Adrenal gland (tissue), 12 donors: ENCODE data around the gene PHF2. TPM values are rescaled to one million over a fixed set of nuclear protein-coding genes. Genes with fewer than 3 reads are reported as not detected.

Source experiments
- DNase-seq, 7 donors: peaks; one replicate each; pipeline ENCODE4 v3.0.0-alpha.2; 2019 to 2020
- H3K27ac ChIP-seq, 5 donors: fragments of 200-600 bp; sonication (generic) in 4 of 5; 1 replicate in 3 of 5; 2 replicates in 2 of 5; pipeline versions ENCODE4 v1.5.1 to v1.8.0; 2016 to 2020; ENCODE audit warnings: mild to moderate bottlenecking in 1 of 5
- H3K27me3 ChIP-seq: fragments of 200-600 bp; 2 replicates; pipeline ENCODE4 v1.8.0; 2021
- H3K36me3 ChIP-seq, 2 donors: fragments of 200-600 bp; replicated peaks in 1 of 2; 1 replicate in 1 of 2; 2 replicates in 1 of 2; pipeline versions ENCODE4 v1.5.1 to v1.8.0; 2018 to 2022
- H3K4me1 ChIP-seq, 2 donors: fragments of 200-600 bp; replicated peaks in 1 of 2; 1 replicate in 1 of 2; 2 replicates in 1 of 2; pipeline versions ENCODE4 v1.5.1 to v1.8.0; 2018 to 2021
- H3K4me3 ChIP-seq, 4 donors: fragments of 200-600 bp; sonication (generic) in 3 of 4; one replicate each; pipeline ENCODE4 v1.5.1; 2016 to 2018
- H3K9me3 ChIP-seq, 3 donors: fragments of 200-600 bp; sonication (generic) in 1 of 3; replicated peaks in 1 of 3; 1 replicate in 2 of 3; 2 replicates in 1 of 3; pipeline versions ENCODE4 v1.5.1 to v1.8.0; 2016 to 2021
- POLR2A ChIP-seq, 2 donors: fragments of 450-650 bp; IDR thresholded peaks; one replicate each; pipeline ENCODE4 v1.6.1; 2017; ENCODE audit warnings: antibody characterized with exemption in 2 of 2, mild to moderate bottlenecking in 2 of 2, moderate library complexity in 1 of 2
- WGBS, 4 donors: extraction: QIAGEN DNeasy Blood & Tissue Kit in 2 of 4; methylation state at CpG; one replicate each; pipeline versions ENCODE4 v1.1.5 to v1.1.7; 2013 to 2017; 5-methylcytosine and 5-hydroxymethylcytosine counted together
- intact Hi-C, 2 donors: fragments of 100-400 bp; cut with DNase I; formaldehyde crosslinking; loops; one replicate each; pipeline versions ENCODE4 v1.14.1 to v1.15.0; 2022 to 2023
- polyA plus RNA-seq, 3 donors: library from polyadenylated mRNA; stranded (reverse); fragments of 200-250 nt in 2 of 3; fragments of 350-450 nt in 1 of 3; fragmentation: Illumina TruSeq in 1 of 3; extraction: RNeasy Lipid Tissue Mini Kit (QIAGEN cat#74804) in 1 of 3; gene quantifications; one replicate each; pipeline ENCODE4 v1.2.3, GENCODE V29; 2013 to 2014
- total RNA-seq, 9 donors: library from RNA; depleted of rRNA in 4 of 9; stranded (reverse); fragments of >200 nt in 4 of 9; fragments of 120-200 nt in 1 of 9; fragmentation: NEBNext Ultra II Directional in 1 of 9; extraction: Animal tissue kit (Norgen Biotek cat#: 25700) in 1 of 9; gene quantifications; one replicate each; pipeline versions ENCODE4 v1.1.0 to v1.2.4, GENCODE V29; 2013 to 2023
- TF ChIP-seq, protein P1 (sequence below), 6 experiments: fragments of 450-650 bp in 4 of 6; fragments of 200-600 bp in 2 of 6; sonication (generic) in 1 of 6; IDR thresholded peaks; 1 replicate in 5 of 6; 2 replicates in 1 of 6; pipeline versions ENCODE4 v1.5.1 to v1.8.0; 2016 to 2021; ENCODE audit warnings: antibody characterized with exemption in 6 of 6, mild to moderate bottlenecking in 2 of 6, moderate library complexity in 1 of 6
- donor health status: healthy with polysubstance abuse.
- donor health status: Bipolar disorder and iron deficiency.
- donor health status: DM: yes; HTN: yes; CAD: no.
- donor health status: DM: no; HTN: no; CAD: no.
- donor health status: DM: no; HTN: no; CAD: no.
- donor health status: DM: yes; HTN: yes; CAD: no.

Gene PHF2
- total and polyA plus RNA-seq, 12 donors = 11.0 to 37.6 (median 22.0) TPM

DNA sequence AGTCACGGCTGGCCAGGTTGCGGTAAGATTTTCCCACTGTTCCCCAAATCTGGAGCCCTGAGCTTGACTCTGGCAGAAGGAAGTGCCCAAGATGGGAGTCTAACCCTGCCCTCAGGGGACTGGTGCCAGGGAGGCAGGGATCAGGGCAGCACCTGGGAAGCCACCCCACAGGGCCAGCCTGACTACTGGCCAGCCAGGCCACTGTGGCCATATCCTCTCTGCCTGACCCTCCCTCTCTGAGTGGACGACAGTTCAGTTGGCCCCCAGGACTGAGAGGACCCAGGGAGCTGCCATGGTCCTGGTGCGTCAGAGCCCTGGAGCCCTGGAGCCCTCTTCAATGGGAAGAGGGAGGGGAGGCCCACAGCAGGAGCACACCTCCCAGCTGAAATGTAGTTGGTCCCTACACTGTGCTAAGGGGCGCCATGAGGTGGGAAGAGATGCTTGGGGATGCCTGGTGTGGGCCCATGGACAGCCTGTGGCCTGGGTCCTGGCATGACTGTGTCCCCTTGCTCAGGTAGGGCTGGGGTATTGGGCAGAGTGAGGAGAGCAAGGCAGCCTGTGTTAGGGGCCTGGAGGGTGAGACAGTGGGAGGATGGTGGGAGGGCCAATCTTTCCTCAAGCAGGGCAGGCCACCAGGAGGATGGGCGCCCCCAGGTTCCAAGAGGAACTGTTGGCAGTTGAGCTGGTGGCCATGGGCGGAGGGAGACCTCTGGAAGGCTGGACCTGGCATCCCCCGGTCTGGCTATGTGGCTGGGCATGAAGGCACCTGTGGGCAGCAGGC is 81.1 kb downstream of the PHF2 start:
- intact Hi-C loops = no loop called here
- Histone ChIP-seq H3K4me1 (no peaks in the 10 kb centered on the region), H3K27me3 (no peaks in the 10 kb centered on the region), H3K4me3 (no peak overlapping the region), H3K27ac (no peak overlapping the region), H3K36me3 (peaks cover 0 to 45% of the 10 kb centered on the region in 2 donors), H3K9me3 (no peaks in the 10 kb centered on the region)
- TF ChIP-seq POLR2A (IDR thresholded peaks at IDR 0.05) = no peak
- TF ChIP-seq, protein P1, sequence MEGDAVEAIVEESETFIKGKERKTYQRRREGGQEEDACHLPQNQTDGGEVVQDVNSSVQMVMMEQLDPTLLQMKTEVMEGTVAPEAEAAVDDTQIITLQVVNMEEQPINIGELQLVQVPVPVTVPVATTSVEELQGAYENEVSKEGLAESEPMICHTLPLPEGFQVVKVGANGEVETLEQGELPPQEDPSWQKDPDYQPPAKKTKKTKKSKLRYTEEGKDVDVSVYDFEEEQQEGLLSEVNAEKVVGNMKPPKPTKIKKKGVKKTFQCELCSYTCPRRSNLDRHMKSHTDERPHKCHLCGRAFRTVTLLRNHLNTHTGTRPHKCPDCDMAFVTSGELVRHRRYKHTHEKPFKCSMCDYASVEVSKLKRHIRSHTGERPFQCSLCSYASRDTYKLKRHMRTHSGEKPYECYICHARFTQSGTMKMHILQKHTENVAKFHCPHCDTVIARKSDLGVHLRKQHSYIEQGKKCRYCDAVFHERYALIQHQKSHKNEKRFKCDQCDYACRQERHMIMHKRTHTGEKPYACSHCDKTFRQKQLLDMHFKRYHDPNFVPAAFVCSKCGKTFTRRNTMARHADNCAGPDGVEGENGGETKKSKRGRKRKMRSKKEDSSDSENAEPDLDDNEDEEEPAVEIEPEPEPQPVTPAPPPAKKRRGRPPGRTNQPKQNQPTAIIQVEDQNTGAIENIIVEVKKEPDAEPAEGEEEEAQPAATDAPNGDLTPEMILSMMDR (IDR thresholded peaks at IDR 0.05) = no peak
- DNase-seq = peak in 2 of 7 donors; percentile 3 to 8
- WGBS, 4 donors = 97 to 100% (median 99%) methylated on average over 6 to 8 of the region's 8 CpGs

DNA sequence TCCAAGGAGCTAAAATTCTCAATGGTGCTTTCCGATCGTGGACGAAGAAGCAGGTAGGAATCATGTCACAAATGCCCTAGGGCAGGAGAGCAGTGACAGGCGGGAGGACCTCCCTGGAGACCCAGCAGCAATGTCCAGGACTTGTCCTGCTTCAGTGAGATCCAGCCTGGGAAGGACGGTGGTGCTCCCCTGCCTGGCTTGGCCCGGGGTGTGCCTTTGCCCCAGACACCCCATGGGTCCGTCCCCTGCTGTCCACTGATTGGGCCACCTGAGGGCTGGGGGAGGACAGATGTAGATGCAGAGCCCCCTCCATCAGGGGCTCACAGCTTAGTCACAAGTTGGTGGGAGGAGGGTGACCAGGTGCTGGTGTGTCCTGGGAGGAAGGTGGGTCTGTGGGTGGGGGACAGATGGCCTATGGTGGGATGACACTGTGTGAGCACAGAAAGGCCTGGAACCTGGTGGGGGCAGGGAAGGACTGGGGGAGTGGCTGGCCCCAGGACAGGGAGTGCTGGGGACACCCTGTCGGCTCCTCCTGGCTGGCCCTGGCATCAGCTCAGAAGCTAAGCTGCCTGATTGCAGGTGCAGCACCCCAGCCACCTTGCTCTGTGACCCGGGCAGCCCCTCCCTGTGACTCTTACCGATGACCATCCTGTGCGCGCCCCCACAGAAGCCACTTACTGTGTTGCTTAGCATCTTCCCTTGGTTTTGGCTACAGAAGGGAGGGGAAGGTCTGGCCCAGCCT is 82.0 kb downstream of the PHF2 start:
- peaks cover 0 to 41% of the 10 kb centered on the region in 2 donors for H3K36me3 ChIP-seq
- TF ChIP-seq, protein P1 (IDR thresholded peaks at IDR 0.05) = no peak
- no peak for TF ChIP-seq POLR2A (IDR thresholded peaks at IDR 0.05)
- intact Hi-C loops = no loop called here

DNA sequence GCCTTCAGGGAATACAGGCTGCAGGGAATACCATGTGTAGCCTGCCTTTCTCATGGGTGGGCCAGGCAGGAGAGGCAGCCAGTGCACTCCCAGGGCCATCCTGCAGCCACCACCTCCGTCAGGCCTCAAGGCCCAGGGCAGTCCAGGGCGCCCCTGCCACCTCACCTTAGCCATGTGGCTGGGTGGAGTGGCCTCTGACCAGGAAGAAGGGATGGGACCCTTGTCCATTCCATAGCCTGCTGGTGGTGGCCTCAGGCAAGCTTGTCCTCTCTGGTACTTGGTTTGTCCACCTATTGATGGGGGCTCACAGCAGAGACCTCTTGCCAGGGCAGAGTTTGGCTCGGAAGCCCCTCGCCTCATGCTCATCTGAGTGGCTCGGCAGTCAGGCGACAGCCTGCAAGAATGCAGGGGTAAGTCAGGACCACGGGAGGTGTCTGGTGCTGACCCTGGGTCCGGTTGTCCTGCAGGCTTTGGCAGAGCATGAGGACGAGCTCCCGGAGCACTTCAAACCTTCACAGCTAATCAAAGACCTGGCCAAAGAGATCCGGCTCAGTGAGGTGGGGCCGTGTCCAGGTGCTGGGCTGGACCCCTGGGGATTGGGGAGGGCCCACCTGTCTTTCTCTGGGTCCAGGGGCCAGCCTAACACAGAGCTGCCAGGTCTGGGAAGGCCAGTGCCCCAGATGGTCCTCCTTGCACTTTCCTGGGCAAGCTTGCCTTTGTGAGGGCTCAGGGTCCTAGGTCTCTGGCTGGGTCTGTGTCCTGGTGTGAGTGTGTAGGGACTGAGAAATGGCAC is 82.9 kb downstream of the PHF2 start:
- H3K27me3 ChIP-seq = no peaks in the 10 kb centered on the region
- H3K4me3 ChIP-seq = no peak overlapping the region
- no peaks in the 10 kb centered on the region for H3K4me1 ChIP-seq
- no peak overlapping the region for H3K27ac ChIP-seq
- DNase-seq = peak in 1 of 7 donors; percentile 5
- TF ChIP-seq POLR2A (IDR thresholded peaks at IDR 0.05) = no peak
- TF ChIP-seq, protein P1 (IDR thresholded peaks at IDR 0.05) = no peak
- H3K9me3 ChIP-seq = no peaks in the 10 kb centered on the region
- H3K36me3 ChIP-seq = peaks cover 0 to 32% of the 10 kb centered on the region in 2 donors
- intact Hi-C loops = no loop called here
- 90 to 100% (median 97%) methylated on average over 2 to 12 of the region's 12 CpGs for WGBS, 4 donors

More for the DNA sequence above, 82.0 kb downstream of the PHF2 start:
- Histone ChIP-seq H3K27ac (no peak overlapping the region), H3K4me1 (no peaks in the 10 kb centered on the region), H3K9me3 (no peaks in the 10 kb centered on the region), H3K4me3 (no peak overlapping the region), H3K27me3 (no peaks in the 10 kb centered on the region)
- peak in 1 of 7 donors; percentile 6 for DNase-seq
- WGBS, 4 donors = 95 to 98% (median 97%) methylated on average over 4 to 12 of the region's 12 CpGs

DNA sequence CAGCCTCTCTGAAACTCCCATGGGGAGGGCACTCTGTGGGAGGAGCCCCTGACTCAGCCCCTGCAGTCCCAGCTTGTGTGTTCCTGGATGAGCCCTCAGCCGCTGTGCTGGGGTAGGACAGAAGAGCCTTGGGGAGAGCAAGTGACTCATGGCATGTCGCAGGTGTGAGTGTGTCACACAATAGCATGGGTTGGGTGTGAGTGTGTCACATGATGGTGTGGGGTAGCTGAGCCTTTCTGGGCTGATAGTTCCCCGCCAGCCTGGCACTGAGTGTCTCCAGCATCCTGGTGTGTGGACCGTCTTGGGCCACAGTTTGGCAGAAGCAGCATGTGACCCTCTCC is 83.4 kb downstream of the PHF2 start:
- intact Hi-C loops = no loop called here
- Histone ChIP-seq H3K4me3 (no peak overlapping the region), H3K27me3 (no peaks in the 10 kb centered on the region), H3K4me1 (no peaks in the 10 kb centered on the region), H3K9me3 (no peaks in the 10 kb centered on the region), H3K27ac (no peak overlapping the region), H3K36me3 (peaks cover 0 to 26% of the 10 kb centered on the region in 2 donors)
- peak in 1 of 7 donors; percentile 9 for DNase-seq
- TF ChIP-seq POLR2A (IDR thresholded peaks at IDR 0.05) = no peak
- TF ChIP-seq, protein P1 (IDR thresholded peaks at IDR 0.05) = no peak
- 94 to 100% (median 97%) methylated on average over 2 to 4 of the region's 4 CpGs for WGBS, 4 donors
